Astrocyte of the spinal cord (primary cell): ENCODE measurements around the gene SLC4A1.
A peak's percentile ranks its signal among the peaks of the same experiment; 100 is the strongest.

Experiments used
- DNase-seq: peaks from one replicate; pipeline ENCODE4 v3.0.0; 2011; ENCODE audit warnings: low read depth, low spot score
- H3K4me3 ChIP-seq: 2 replicates; pipeline ENCODE4 v1.5.1; 2011; ENCODE audit warnings: low read depth, mild to moderate bottlenecking, low read length, moderate library complexity
- in situ Hi-C: cut with HindIII; loops from 2 replicates; pipeline ENCODE4 v1.10.0; 2017; ENCODE audit warnings: low sequenced_read_pairs
- TF ChIP-seq, protein P1 (sequence below): IDR thresholded peaks from 2 replicates; pipeline ENCODE4 v1.5.1; 2012; ENCODE audit warnings: low read depth, mild to moderate bottlenecking, low read length, inconsistent platforms

Gene SLC4A1

DNA sequence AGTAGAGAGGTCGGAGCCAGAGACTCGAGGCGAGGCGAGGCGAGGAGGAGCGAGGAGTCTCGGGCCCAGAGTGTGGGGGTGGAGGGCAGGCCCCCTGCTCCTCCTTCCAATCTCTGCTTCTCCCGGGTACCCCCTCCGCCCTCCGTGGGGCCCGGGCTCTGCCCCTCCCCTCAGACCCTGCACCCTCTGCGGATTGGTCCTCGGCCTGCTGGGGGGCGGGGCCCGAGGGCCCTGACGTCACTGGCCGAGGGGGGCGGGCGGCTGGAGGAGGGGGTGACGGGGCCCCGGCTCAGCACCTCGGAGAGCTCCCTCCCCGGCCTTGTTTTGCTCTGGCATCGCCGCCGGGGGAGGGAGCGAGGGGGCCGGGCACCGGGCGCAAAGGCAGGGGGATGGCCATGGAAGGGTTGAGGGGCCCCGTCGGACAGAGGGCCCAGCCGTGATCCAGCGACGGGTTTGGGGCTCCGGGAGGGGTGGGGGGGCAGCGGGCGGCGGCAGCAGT is 40.4 kb upstream of the SLC4A1 start, which contains the start of gene RUNDC3A:
Gene RUNDC3A (plus strand): TSS at position 282 of the 499 bp plus-strand sequence. CDS start 232 bp downstream, outside the sequence.
- TF ChIP-seq, protein P1, sequence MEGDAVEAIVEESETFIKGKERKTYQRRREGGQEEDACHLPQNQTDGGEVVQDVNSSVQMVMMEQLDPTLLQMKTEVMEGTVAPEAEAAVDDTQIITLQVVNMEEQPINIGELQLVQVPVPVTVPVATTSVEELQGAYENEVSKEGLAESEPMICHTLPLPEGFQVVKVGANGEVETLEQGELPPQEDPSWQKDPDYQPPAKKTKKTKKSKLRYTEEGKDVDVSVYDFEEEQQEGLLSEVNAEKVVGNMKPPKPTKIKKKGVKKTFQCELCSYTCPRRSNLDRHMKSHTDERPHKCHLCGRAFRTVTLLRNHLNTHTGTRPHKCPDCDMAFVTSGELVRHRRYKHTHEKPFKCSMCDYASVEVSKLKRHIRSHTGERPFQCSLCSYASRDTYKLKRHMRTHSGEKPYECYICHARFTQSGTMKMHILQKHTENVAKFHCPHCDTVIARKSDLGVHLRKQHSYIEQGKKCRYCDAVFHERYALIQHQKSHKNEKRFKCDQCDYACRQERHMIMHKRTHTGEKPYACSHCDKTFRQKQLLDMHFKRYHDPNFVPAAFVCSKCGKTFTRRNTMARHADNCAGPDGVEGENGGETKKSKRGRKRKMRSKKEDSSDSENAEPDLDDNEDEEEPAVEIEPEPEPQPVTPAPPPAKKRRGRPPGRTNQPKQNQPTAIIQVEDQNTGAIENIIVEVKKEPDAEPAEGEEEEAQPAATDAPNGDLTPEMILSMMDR = no peak
- in situ Hi-C loops = no loop called here
- DNase-seq = peak; percentile 70
- peak within 1 kb of the TSS; percentile 35 for H3K4me3 ChIP-seq

DNA sequence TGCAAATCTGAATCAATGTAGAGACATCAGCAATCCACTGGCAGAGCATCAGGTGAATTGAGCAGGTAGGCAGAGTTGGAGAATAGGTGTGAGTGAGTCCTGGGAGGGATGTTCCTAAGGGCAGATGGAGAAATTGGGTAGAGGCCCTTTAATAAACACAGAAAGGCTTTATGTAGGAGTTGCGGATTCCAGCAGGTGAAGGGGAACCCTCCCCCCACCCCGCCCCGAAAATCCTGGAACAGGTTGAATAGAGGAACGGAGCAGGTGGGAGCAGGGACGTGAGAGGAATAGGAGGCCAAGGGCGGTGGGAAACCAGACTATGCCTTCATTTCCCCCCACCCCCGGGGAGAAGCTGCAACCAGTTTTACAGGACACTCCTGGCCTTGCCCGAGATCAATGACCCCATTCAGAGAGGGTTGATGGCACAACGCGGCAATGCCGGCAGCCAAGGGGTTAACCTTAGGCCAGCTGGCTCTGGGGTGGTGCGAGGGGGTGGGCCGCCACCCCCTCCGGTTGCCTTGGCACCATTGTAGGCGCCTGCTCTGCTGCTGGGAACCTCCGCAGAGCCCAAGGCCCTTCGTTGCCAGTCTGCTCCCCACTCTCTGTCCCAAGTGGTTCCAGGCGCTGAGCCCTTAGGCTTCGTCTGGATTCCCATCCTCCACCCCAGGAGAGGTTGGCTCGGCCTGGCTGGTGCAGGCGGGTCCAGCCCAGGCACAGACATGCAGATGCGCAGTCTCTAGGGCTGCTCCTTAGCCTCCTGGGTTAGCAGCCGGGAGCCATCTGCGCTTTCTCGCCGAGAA is 39.7 kb upstream of the SLC4A1 start:
- no peak for DNase-seq
- in situ Hi-C loops = no loop called here
- TF ChIP-seq, protein P1 = no peak
- no peak overlapping the region for H3K4me3 ChIP-seq

DNA sequence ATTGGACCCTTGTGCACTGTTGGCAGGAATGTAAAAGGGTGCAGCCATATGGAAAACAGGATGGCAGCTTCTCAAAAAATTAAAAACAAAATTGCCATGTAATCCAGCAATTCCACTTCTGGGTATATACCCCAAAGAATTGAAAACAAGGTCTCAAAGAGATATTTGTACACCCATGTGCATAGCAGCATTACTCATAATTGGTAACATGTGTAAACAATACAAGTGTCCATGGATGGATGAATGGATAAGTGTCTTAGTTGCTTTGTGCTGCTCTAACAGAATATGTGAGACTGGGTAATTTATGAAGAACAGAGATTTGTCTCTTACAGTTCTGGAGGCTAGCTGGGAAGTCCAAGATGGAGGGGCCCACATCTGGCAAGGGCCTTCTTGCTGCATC is 36.7 kb upstream of the SLC4A1 start:
- no peak for DNase-seq
- no peak overlapping the region for H3K4me3 ChIP-seq
- in situ Hi-C loops = no loop called here
- TF ChIP-seq, protein P1 = no peak

DNA sequence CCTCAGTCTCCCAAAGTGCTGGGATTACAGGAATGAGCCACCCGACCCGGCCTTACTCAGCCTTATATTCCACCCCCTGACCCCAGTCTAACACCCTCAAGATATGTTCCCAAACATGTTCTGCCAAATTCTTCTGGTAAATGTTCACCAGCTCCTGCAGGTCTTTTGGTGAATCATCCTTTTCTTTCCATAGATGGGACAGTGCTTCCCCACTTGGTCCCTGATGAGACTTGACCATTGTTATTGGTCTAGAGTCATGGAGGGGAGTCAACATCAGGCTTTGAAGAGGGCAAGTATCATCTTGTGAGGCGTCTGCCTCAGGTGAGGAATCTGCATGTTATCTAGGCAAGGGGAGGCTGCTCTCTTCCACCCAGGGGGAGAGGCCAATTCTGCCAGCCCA is 30.0 kb upstream of the SLC4A1 start:
- DNase-seq = no peak
- in situ Hi-C loops = no loop called here
- no peak overlapping the region for H3K4me3 ChIP-seq
- TF ChIP-seq, protein P1 = no peak

- no peak for DNase-seq
- TF ChIP-seq, protein P1 = no peak
- in situ Hi-C loops = no loop called here
- no peak overlapping the region for H3K4me3 ChIP-seq
Observed at GRCh38 chr17:44293509-44294226, 25.7 kb upstream of the SLC4A1 start.

GRCh38 chr17:44287651-44288050 is 19.7 kb upstream of the SLC4A1 start:
- TF ChIP-seq, protein P1 = no peak
- in situ Hi-C loops = no loop called here
- H3K4me3 ChIP-seq = no peak overlapping the region
- no peak for DNase-seq
